ENCODE measurements around the gene TEAD2. TPM values are rescaled to one million over a fixed set of nuclear protein-coding genes. Genes with fewer than 3 reads are reported as not detected.

Gene TEAD2
- total RNA-seq, 1 donor from 2014 or later = 5.7 TPM

Small RNA genes within 50 kb of the gene (small RNA-seq; reads per million reads assigned to genes)
- not detected for gene MIR4324 (ENCODE audit: low replicate concordance)

Other genes with a start within 250 kb of the TEAD2 start
- 19.7 TPM for gene LIN7B, start 248.0 kb downstream of the TEAD2 start, total RNA-seq
- 0.25 TPM for gene C19orf73, start 243.3 kb downstream of the TEAD2 start, total RNA-seq
- 33.9 TPM for gene PPFIA3, start 242.9 kb downstream of the TEAD2 start, total RNA-seq
- 0.25 TPM for gene HRC, start 207.0 kb downstream of the TEAD2 start, total RNA-seq
- 4.2 TPM for gene TRPM4, start 204.6 kb downstream of the TEAD2 start, total RNA-seq
- gene SLC6A16, start 37.2 kb downstream of the TEAD2 start, total RNA-seq = 0.49 TPM
- gene CD37, start 27.0 kb downstream of the TEAD2 start, total RNA-seq = 3.4 TPM
- not detected for gene DKKL1, start 1.5 kb upstream of the TEAD2 start, total RNA-seq
- gene KASH5, start 25.8 kb upstream of the TEAD2 start, total RNA-seq = not detected
- gene PTH2, start 61.0 kb upstream of the TEAD2 start, total RNA-seq = not detected
- 0.25 TPM for gene GFY, start 63.0 kb upstream of the TEAD2 start, total RNA-seq
- 33.4 TPM for gene SLC17A7, start 79.1 kb upstream of the TEAD2 start, total RNA-seq
- 49.9 TPM for gene PIH1D1, start 89.4 kb upstream of the TEAD2 start, total RNA-seq
- gene ALDH16A1, start 90.8 kb upstream of the TEAD2 start, total RNA-seq = 4.4 TPM
- gene FLT3LG, start 111.8 kb upstream of the TEAD2 start, total RNA-seq = 0.25 TPM
- gene RPL13A, start 125.2 kb upstream of the TEAD2 start, total RNA-seq = 1,467 TPM
- 4,583 TPM for gene RPS11, start 134.0 kb upstream of the TEAD2 start, total RNA-seq
- gene FCGRT, start 150.2 kb upstream of the TEAD2 start, total RNA-seq = 16.2 TPM
- 2.5 TPM for gene RCN3, start 165.6 kb upstream of the TEAD2 start, total RNA-seq
- 21.4 TPM for gene NOSIP, start 218.1 kb upstream of the TEAD2 start, total RNA-seq
- gene PRRG2, start 218.9 kb upstream of the TEAD2 start, total RNA-seq = 0.25 TPM
- gene PRR12, start 228.8 kb upstream of the TEAD2 start, total RNA-seq = 7.9 TPM